Endothelial cell of umbilical vein (primary cell): ENCODE results near the gene FOLR1. TPM values are rescaled to one million over a fixed set of nuclear protein-coding genes. Genes with fewer than 3 reads are reported as not detected.

ENCODE experiments used
- BruUV-seq: library from RNA; stranded (reverse); fragments of 400-500 nt; replicated peaks from 2 replicates; lab custom pipeline; 2021; lab: Mats Ljungman, UMichigan
- CTCF ChIA-PET: fragments of 300-600, 350-600 bp; sonication (Branson Sonifier 250); formaldehyde crosslinking; loops from one replicate; lab custom pipeline; 2021; ENCODE audit warnings: antibody characterized with exemption, inconsistent platforms; lab: Charles Lee
- POLR2A ChIA-PET: fragments of 300-600, 350-600 bp; sonication (Branson Sonifier 250); formaldehyde crosslinking; loops from one replicate; lab custom pipeline; 2021; ENCODE audit warnings: antibody characterized with exemption, inconsistent platforms; lab: Charles Lee
- DNase-seq: peaks from one replicate; pipeline ENCODE4 v3.0.0-alpha.2; 2011; ENCODE audit warnings: low read depth, low spot score
- FAIRE-seq: peaks from 2 replicates; lab custom pipeline; 2011; peaks lifted over from hg19 to GRCh38; lab: Jason Lieb, UNC
- H2AFZ ChIP-seq: 2 replicates; pipeline ENCODE4 v1.6.0; 2012; ENCODE audit warnings: low read depth, low read length, control low read depth, inconsistent platforms
- H3K27ac ChIP-seq: 2 replicates; pipeline ENCODE4 v1.5.1; 2011; ENCODE audit warnings: low read depth, mild to moderate bottlenecking, control low read depth, low read length, moderate library complexity; ENCODE audit not compliant: insufficient read depth
- H3K27me3 ChIP-seq, 2 experiments: 2 replicates each; pipeline versions ENCODE4 v1.6.0 to v1.6.1; 2011; ENCODE audit warnings: low read length in 2 of 2, mixed read lengths in 1 of 2; ENCODE audit not compliant: control insufficient read depth in 2 of 2, insufficient read depth in 2 of 2
- H3K36me3 ChIP-seq, 2 experiments: 2 replicates in 1 of 2; 3 replicates in 1 of 2; pipeline ENCODE4 v1.5.1; 2011; ENCODE audit warnings: low read length in 2 of 2, mild to moderate bottlenecking in 1 of 2, moderate library complexity in 1 of 2; ENCODE audit not compliant: control insufficient read depth in 2 of 2, insufficient read depth in 2 of 2; ENCODE audit errors: extremely low read depth in 1 of 2
- H3K4me1 ChIP-seq: 3 replicates; pipeline ENCODE4 v1.5.1; 2011; ENCODE audit warnings: mild to moderate bottlenecking, low read length; ENCODE audit not compliant: control insufficient read depth, insufficient read depth; ENCODE audit errors: extremely low read depth
- H3K4me2 ChIP-seq: 2 replicates; pipeline ENCODE4 v1.6.1; 2011; ENCODE audit warnings: low read length, control low read depth, mixed read lengths; ENCODE audit not compliant: insufficient read depth
- H3K4me3 ChIP-seq, 3 experiments: fragments of 200-600 bp in 1 of 3; sonication (generic), shearing (Covaris generic) in 1 of 3; replicated peaks in 1 of 3; 2 replicates each; pipeline ENCODE4 v1.5.1; 2011 to 2016; ENCODE audit warnings: control low read depth in 3 of 3, low read length in 3 of 3, mild to moderate bottlenecking in 2 of 3, inconsistent platforms in 1 of 3, low read depth in 1 of 3, moderate library complexity in 1 of 3; ENCODE audit not compliant: insufficient read depth in 1 of 3
- H3K79me2 ChIP-seq: 2 replicates; pipeline ENCODE4 v1.6.0; 2012; ENCODE audit warnings: low read length, inconsistent platforms; ENCODE audit not compliant: control insufficient read depth, insufficient read depth
- H3K9ac ChIP-seq: replicated peaks from 2 replicates; pipeline ENCODE3; 2011; ENCODE audit warnings: low read length, control low read depth; ENCODE audit not compliant: insufficient read depth; ENCODE audit errors: extremely low read depth
- H3K9me1 ChIP-seq: replicated peaks from 3 replicates; pipeline ENCODE4 v1.6.0; 2011; ENCODE audit warnings: mild to moderate bottlenecking, low read length; ENCODE audit not compliant: control insufficient read depth, insufficient read depth; ENCODE audit errors: extremely low read depth
- H3K9me3 ChIP-seq: replicated peaks from 2 replicates; pipeline ENCODE4 v1.5.1; 2012; ENCODE audit warnings: low read length, inconsistent platforms; ENCODE audit not compliant: control insufficient read depth, insufficient read depth
- H4K20me1 ChIP-seq: replicated peaks from 2 replicates; pipeline ENCODE3; 2011; ENCODE audit warnings: mild to moderate bottlenecking, low read length; ENCODE audit not compliant: control insufficient read depth, insufficient read depth; ENCODE audit errors: extremely low read depth
- CTCF ChIP-seq, 2 donors: IDR thresholded peaks; 1 replicate in 1 of 2; 2 replicates in 1 of 2; pipeline ENCODE4 v1.5.1; 2011; ENCODE audit warnings: low read length in 2 of 2, mild to moderate bottlenecking in 2 of 2, moderate library complexity in 2 of 2, control low read depth in 1 of 2, inconsistent platforms in 1 of 2, low read depth in 1 of 2; ENCODE audit not compliant: insufficient read depth in 1 of 2; ENCODE audit errors: extremely low read depth in 1 of 2
- EZH2 ChIP-seq: IDR thresholded peaks from 2 replicates; pipeline ENCODE4 v1.6.1; 2012; ENCODE audit warnings: borderline replicate concordance, low read depth, mild to moderate bottlenecking, moderate library complexity, low read length, inconsistent platforms; ENCODE audit not compliant: severe bottlenecking
- FOS ChIP-seq: IDR thresholded peaks from 2 replicates; pipeline ENCODE4 v1.6.1; 2011; ENCODE audit warnings: mild to moderate bottlenecking, low read length, moderate library complexity, borderline replicate concordance; ENCODE audit not compliant: insufficient read depth
- GATA2 ChIP-seq: IDR thresholded peaks from 2 replicates; pipeline ENCODE4 v1.7.0; 2011; ENCODE audit warnings: low read depth, mild to moderate bottlenecking, moderate library complexity, mixed read lengths, low read length; ENCODE audit not compliant: insufficient read length, insufficient read depth
- JUN ChIP-seq: IDR thresholded peaks from 2 replicates; pipeline ENCODE4 v1.6.1; 2011; ENCODE audit warnings: borderline replicate concordance, low read depth; ENCODE audit not compliant: insufficient read length, insufficient read depth
- MAX ChIP-seq: IDR thresholded peaks from 2 replicates; pipeline ENCODE4 v1.6.1; 2011; ENCODE audit not compliant: insufficient read depth, insufficient read length
- MYC ChIP-seq: IDR thresholded peaks from one replicate; pipeline ENCODE4 v1.6.1; 2011; ENCODE audit warnings: mild to moderate bottlenecking, low read depth, low read length
- POLR2A ChIP-seq: IDR thresholded peaks from 2 replicates; pipeline ENCODE4 v1.6.1; 2012; ENCODE audit warnings: low read depth, mild to moderate bottlenecking, control low read depth, low read length
- POLR2AphosphoS5 ChIP-seq: IDR thresholded peaks from 2 replicates; pipeline ENCODE4 v1.6.1; 2012; ENCODE audit warnings: low read depth, mild to moderate bottlenecking, control low read depth, low read length, moderate library complexity; ENCODE audit not compliant: insufficient read depth
- dilution Hi-C: fragments of 300-500 bp; cut with MboI; formaldehyde crosslinking; loops from one replicate; pipeline ENCODE4 v1.15.0; 2019; ENCODE audit warnings: low sequenced_read_pairs; ENCODE audit not compliant: extremely low pct_ligation_motif_present
- intact Hi-C: fragments of 100-400 bp; cut with micrococcal nuclease; formaldehyde crosslinking; loops from one replicate; pipeline ENCODE4 v1.10.0; 2022
- polyA plus RNA-seq, 4 experiments: library from polyadenylated mRNA; depleted of rRNA in 3 of 4; stranded (reverse) in 3 of 4; unstranded in 1 of 4; fragments of >200 nt; gene quantifications; 2 replicates each; pipeline versions ENCODE4 v1.2.1 to v1.2.3, GENCODE V29; 2011 to 2012; ENCODE audit warnings: missing spikeins in 1 of 4
- total RNA-seq: library from RNA; stranded (reverse); gene quantifications from 2 replicates; pipeline ENCODE4 v1.2.3, GENCODE V29; 2021

FOLR1 gene
- total and polyA plus RNA-seq, 2 donors (not counting 3 experiments of a cell fraction or from before 2014, with no cell fraction given), result not detected

- H3K4me2 ChIP-seq, result no peak overlapping the region
- H2AFZ ChIP-seq, result no peak overlapping the region
- no peak overlapping the region for H3K27ac ChIP-seq
- H3K27me3 ChIP-seq, result peaks cover 7 to 8% of the 10 kb centered on the region in 2 experiments
- H3K9me3 ChIP-seq, result no peaks in the 10 kb centered on the region
- H3K79me2 ChIP-seq, result no peaks in the 10 kb centered on the region
- ChIA-PET POLR2A (no interaction called here), CTCF (interaction anchor here (1.2 to 2.9 kb wide), 3 partner anchors 10 to 276 kb away, joined by 4 to 18 read pairs (median 13); no protein-coding TSS in a partner anchor)
- no peak for TF ChIP-seq MYC
- TF ChIP-seq POLR2AphosphoS5, result no peak
- no peak for TF ChIP-seq MAX
- TF ChIP-seq JUN, result no peak
- no peak for TF ChIP-seq FOS
- TF ChIP-seq CTCF (IDR thresholded peaks at IDR 0.05; ENCODE audit: extremely low read depth in 1 of 2, insufficient read depth in 1 of 2, low read depth in 1 of 2, low read length in 2 of 2), result no peak
- TF ChIP-seq EZH2, result no peak
- TF ChIP-seq GATA2, result no peak
- TF ChIP-seq POLR2A, result no peak
- H3K4me1 ChIP-seq, result no peaks in the 10 kb centered on the region
- FAIRE-seq (no peak), DNase-seq (no peak)
- H4K20me1 ChIP-seq, result no peaks in the 10 kb centered on the region
- no peaks in the 10 kb centered on the region for H3K36me3 ChIP-seq
- intact Hi-C loops (no loop called here), dilution Hi-C loops (no loop called here)
- no peak overlapping the region for H3K4me3 ChIP-seq
- no peak overlapping the region for H3K9ac ChIP-seq
- no peaks in the 10 kb centered on the region for H3K9me1 ChIP-seq
- no TSS peak for BruUV-seq
These were observed 37.1 kb upstream of the FOLR1 start for GRCh38 chr11:72154816-72155215.
